Heart right ventricle (tissue), 16 donors: ENCODE results near the gene AUTS2. TPM values are rescaled to one million over a fixed set of nuclear protein-coding genes. Genes with fewer than 3 reads are reported as not detected.

Source experiments
- ATAC-seq, 8 donors: fragments of 200-7000 bp; cut with Tn5 transposase; one replicate each; pipeline ENCODE4 v1.9.1; 2020; ENCODE audit warnings: mild to moderate bottlenecking in 8 of 8, moderate library complexity in 8 of 8, moderate number of reproducible peaks in 1 of 8
- DNase-seq, 2 donors: peaks; one replicate each; pipeline ENCODE4 v3.0.0-alpha.2; 2020
- H3K27ac ChIP-seq, 10 donors: fragments of 200-600 bp; sonication (generic) in 2 of 10; one replicate each; pipeline versions ENCODE4 v1.5.0 to v1.8.0; 2020 to 2022; ENCODE audit warnings: mild to moderate bottlenecking in 3 of 10
- H3K27me3 ChIP-seq, 7 donors: fragments of 200-600 bp; one replicate each; pipeline ENCODE4 v1.8.0; 2021 to 2022; ENCODE audit warnings: mild to moderate bottlenecking in 2 of 7
- H3K36me3 ChIP-seq, 9 donors: fragments of 200-600 bp; sonication (generic) in 1 of 9; one replicate each; pipeline versions ENCODE4 v1.5.0 to v1.8.0; 2020 to 2022; ENCODE audit warnings: mild to moderate bottlenecking in 2 of 9
- H3K4me1 ChIP-seq, 9 donors: fragments of 200-600 bp; sonication (generic) in 1 of 9; one replicate each; pipeline versions ENCODE4 v1.5.0 to v1.8.0; 2020 to 2022; ENCODE audit warnings: mild to moderate bottlenecking in 4 of 9
- H3K4me3 ChIP-seq, 10 donors: fragments of 200-600 bp; sonication (generic) in 2 of 10; one replicate each; pipeline versions ENCODE4 v1.5.0 to v1.8.0; 2020 to 2022; ENCODE audit warnings: mild to moderate bottlenecking in 7 of 10, moderate library complexity in 2 of 10
- H3K9me3 ChIP-seq, 11 donors: fragments of 200-600 bp in 10 of 11; sonication (generic) in 2 of 11; one replicate each; pipeline versions ENCODE4 v1.5.0 to v1.8.0; 2013 to 2022; ENCODE audit warnings: mild to moderate bottlenecking in 2 of 11, control low read depth in 1 of 11, moderate library complexity in 1 of 11
- WGBS, 2 donors: extraction: QIAGEN DNeasy Blood & Tissue Kit; methylation state at CpG; one replicate each; pipeline ENCODE4 v1.1.7; 2013; ENCODE audit warnings: inconsistent platforms in 1 of 2; 5-methylcytosine and 5-hydroxymethylcytosine counted together
- intact Hi-C, 10 donors: fragments of 100-400 bp; cut with DNase I; formaldehyde crosslinking; loops; one replicate each; pipeline versions ENCODE4 v1.11.1 to v1.14.2; 2022
- polyA plus RNA-seq, 2 donors: library from polyadenylated mRNA; stranded (reverse); fragments of 200-250 nt; gene quantifications; one replicate each; pipeline ENCODE4 v1.2.3, GENCODE V29; 2013
- total RNA-seq, 10 donors: library from RNA; stranded (reverse); fragmentation: NEBNext Ultra II Directional in 3 of 10; extraction: Animal tissue kit (Norgen Biotek cat#: 25700) in 3 of 10; gene quantifications; one replicate each; pipeline versions ENCODE4 v1.2.1 to v1.2.4, GENCODE V29; 2021 to 2023
- TF ChIP-seq, protein P1 (sequence below), 9 donors: fragments of 200-600 bp; sonication (generic) in 2 of 9; IDR thresholded peaks; one replicate each; pipeline versions ENCODE4 v1.5.0 to v1.8.0; 2021 to 2022; ENCODE audit warnings: antibody characterized with exemption in 9 of 9, mild to moderate bottlenecking in 5 of 9, moderate library complexity in 1 of 9
- donor health status: Arrhythmogenic right ventricular cardiomyopathy.
- donor health status: ischemic (EF 13 %, LVEDD 7.1; RV severe dilation, severe dysfunction).
- donor health status: healthy with polysubstance abuse.
- donor health status: DM: no; HTN: yes; CAD: no.
- donor health status: DM: no; HTN: no; CAD: no.
- donor health status: ischemic (EF 25% LVEDD 6.9; RV normal size, moderate dysfunction).
- donor health status: ischemic (EF 25% LVEDD 5.7; RV mildly dilated, moderate dysfunction).
- donor health status: healthy.
- donor health status: DM: yes; HTN: yes; CAD: no.
- donor health status: Ischemic cardiomyopathy.
- donor health status: ischemic (EF 35%, LVEDD 5.7; RV mildly dilated, moderate dysfunction).
- donor health status: nonischemic (EF 11% LVEDD 7.7; RV severe dilation, severe dysfunction).
- donor health status: DM: yes; HTN: yes; CAD: no.
- donor health status: PGD.
- donor health status: ischemic (EF 29% LVEDD 5.4; RV normal size, mild dysfunction).
- donor health status: nonischemic (EF 23%, LVEDD 6.1; RV moderate dilation, normal function).

The AUTS2 gene
- total and polyA plus RNA-seq, 12 donors: 1.6 to 11.2 (median 7.3) TPM

DNA sequence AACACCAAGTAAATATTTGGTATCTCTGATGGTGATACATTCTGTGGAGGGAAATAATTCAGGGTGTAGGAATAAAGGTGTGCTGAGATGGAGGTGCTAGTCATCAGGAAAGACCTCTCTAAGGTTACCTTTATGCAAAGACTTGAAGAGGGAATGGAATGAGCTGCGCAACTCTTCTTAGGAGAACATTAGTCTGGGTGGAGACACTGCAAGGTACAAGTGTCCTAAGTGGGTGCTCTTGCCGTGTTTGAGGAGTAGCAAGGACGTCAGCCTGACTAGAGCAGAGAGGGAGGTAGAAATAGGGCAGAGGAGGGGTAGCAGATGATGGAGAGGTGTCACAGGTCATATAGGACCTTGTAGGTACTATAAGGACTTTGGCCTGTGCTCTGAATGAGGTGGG is 148.1 kb downstream of the AUTS2 start:
- 95 to 96% methylated on average over 3 of the region's 3 CpGs for WGBS, 2 donors
- intact Hi-C loops: no loop called here
- H3K27me3 ChIP-seq: peaks cover 0 to 3% (median 0%) of the 10 kb centered on the region in 7 donors
- H3K36me3 ChIP-seq: no peaks in the 10 kb centered on the region
- H3K9me3 ChIP-seq: no peaks in the 10 kb centered on the region
- TF ChIP-seq, protein P1, sequence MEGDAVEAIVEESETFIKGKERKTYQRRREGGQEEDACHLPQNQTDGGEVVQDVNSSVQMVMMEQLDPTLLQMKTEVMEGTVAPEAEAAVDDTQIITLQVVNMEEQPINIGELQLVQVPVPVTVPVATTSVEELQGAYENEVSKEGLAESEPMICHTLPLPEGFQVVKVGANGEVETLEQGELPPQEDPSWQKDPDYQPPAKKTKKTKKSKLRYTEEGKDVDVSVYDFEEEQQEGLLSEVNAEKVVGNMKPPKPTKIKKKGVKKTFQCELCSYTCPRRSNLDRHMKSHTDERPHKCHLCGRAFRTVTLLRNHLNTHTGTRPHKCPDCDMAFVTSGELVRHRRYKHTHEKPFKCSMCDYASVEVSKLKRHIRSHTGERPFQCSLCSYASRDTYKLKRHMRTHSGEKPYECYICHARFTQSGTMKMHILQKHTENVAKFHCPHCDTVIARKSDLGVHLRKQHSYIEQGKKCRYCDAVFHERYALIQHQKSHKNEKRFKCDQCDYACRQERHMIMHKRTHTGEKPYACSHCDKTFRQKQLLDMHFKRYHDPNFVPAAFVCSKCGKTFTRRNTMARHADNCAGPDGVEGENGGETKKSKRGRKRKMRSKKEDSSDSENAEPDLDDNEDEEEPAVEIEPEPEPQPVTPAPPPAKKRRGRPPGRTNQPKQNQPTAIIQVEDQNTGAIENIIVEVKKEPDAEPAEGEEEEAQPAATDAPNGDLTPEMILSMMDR (IDR thresholded peaks at IDR 0.05): no peak
- H3K4me3 ChIP-seq: no peak overlapping the region
- H3K4me1 ChIP-seq: peaks cover 0 to 7% (median 0%) of the 10 kb centered on the region in 9 donors
- ATAC-seq (no peak), DNase-seq (no peak)
- no peak overlapping the region for H3K27ac ChIP-seq

DNA sequence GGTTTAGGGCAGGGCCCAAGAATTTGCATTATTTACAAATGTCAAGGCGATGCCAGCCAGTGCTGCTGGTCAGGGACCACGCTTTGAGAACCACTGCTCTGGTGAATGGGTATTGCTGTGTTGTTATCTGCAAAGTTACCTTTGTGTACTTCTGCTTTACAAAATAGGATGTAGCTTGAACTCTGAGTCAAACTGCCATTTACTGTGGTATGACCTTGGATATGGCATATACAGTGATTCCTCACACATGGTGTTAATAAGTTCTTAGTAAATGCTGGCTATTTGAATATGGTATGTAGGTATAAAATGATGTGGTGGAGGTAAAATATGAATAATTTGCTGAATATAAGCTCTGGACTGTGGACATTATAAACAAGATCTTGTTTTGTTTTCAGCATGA is 148.9 kb downstream of the AUTS2 start:
- ATAC-seq: no peak

DNA sequence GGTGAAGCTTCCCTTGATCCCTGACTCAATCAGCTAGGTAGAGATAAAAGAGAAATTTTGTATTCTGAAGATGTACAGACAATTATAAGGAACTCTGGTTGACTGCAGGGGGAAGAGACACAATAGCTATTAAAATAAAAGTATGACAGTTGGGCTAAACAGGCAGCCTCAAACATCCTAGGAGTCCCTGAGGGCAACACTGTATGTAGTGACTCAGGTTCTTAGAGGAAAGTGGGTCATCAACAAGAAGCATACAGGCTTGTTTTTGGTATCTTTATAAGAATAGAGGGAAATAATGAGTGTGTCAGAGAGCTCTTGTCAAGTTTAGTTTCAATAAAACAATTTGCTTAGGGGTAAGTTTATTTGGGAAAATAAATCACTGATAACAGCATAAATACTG is 150.3 kb downstream of the AUTS2 start:
- Histone ChIP-seq H3K4me3 (no peak overlapping the region), H3K27ac (no peak overlapping the region), H3K9me3 (no peaks in the 10 kb centered on the region), H3K36me3 (no peaks in the 10 kb centered on the region), H3K27me3 (peaks cover 0 to 3% (median 0%) of the 10 kb centered on the region in 7 donors), H3K4me1 (peaks cover 0 to 17% (median 0%) of the 10 kb centered on the region in 9 donors)
- TF ChIP-seq, protein P1 (IDR thresholded peaks at IDR 0.05): no peak
- no peak for ATAC-seq
- DNase-seq: no peak
- intact Hi-C loops: no loop called here

More for the DNA sequence above, 148.9 kb downstream of the AUTS2 start:
- intact Hi-C loops: no loop called here
- no peaks in the 10 kb centered on the region for H3K9me3 ChIP-seq
- no peaks in the 10 kb centered on the region for H3K36me3 ChIP-seq
- TF ChIP-seq, protein P1 (IDR thresholded peaks at IDR 0.05): no peak
- H3K27me3 ChIP-seq: peaks cover 0 to 3% (median 0%) of the 10 kb centered on the region in 7 donors
- H3K4me1 ChIP-seq: peaks cover 0 to 11% (median 0%) of the 10 kb centered on the region in 9 donors
- WGBS, 2 donors: 99% methylated on average over 2 of the region's 2 CpGs
- no peak overlapping the region for H3K4me3 ChIP-seq
- no peak for DNase-seq
- H3K27ac ChIP-seq: no peak overlapping the region

DNA sequence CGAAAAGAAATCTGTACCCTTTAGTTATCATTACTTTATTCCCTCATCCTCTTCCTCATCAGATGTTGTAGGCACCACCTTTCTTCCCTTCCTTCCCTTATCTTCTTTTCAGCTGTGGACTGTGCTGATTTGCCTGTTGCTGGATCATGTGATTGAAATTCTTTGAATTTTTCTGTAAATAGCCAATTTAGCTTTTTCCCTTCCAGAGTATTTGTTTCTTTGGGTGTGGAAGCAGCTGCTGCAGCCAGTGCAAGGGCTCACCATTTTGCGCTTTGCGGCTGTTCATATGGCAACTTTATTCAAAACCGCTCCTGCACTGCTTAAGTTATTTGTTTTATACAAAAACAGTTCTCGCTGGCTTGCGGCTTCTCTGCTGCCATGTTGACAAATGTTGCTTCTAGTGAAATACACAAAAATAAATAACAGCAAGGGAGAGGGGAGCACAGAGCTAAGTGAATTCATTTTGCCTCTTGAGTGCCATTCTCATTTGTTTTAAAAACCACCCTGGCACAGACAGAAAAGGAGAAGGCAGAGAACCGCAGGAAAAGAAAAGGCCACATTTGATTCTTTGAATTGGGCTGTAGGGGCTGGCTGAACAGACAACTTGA is 151.2 kb downstream of the AUTS2 start:
- WGBS, 2 donors: 91 to 92% methylated on average over 7 of the region's 7 CpGs
- TF ChIP-seq, protein P1 (IDR thresholded peaks at IDR 0.05): no peak
- Histone ChIP-seq H3K27me3 (peaks cover 0 to 3% (median 0%) of the 10 kb centered on the region in 7 donors), H3K27ac (no peak overlapping the region), H3K4me3 (no peak overlapping the region), H3K36me3 (no peaks in the 10 kb centered on the region), H3K4me1 (peaks cover 0 to 20% (median 0%) of the 10 kb centered on the region in 9 donors), H3K9me3 (no peaks in the 10 kb centered on the region)
- no peak for DNase-seq
- ATAC-seq: peak in 1 of 8 donors; percentile 20
- intact Hi-C loops: no loop called here
